Upper lobe of left lung (tissue), 4 donors: ENCODE measurements around the gene DNAJC22.

Experiments used
- EP300 ChIP-seq, 4 donors: sonication (generic); formaldehyde crosslinking; IDR thresholded peaks; one replicate each; pipeline ENCODE4 v1.5.1; 2017; ENCODE audit warnings: antibody characterized with exemption in 4 of 4, control low read depth in 2 of 4
- POLR2A ChIP-seq, 4 donors: fragments of 450-650 bp; IDR thresholded peaks; one replicate each; pipeline ENCODE4 v1.5.1; 2016 to 2017; ENCODE audit warnings: antibody characterized with exemption in 4 of 4, mild to moderate bottlenecking in 2 of 4
- TF ChIP-seq, protein P1 (sequence below), 6 experiments: fragments of 450-650 bp in 4 of 6; fragments of 200-600 bp in 2 of 6; sonication (generic) in 2 of 6; IDR thresholded peaks; one replicate each; pipeline ENCODE4 v1.5.1; 2016 to 2019; ENCODE audit warnings: antibody characterized with exemption in 6 of 6

DNA sequence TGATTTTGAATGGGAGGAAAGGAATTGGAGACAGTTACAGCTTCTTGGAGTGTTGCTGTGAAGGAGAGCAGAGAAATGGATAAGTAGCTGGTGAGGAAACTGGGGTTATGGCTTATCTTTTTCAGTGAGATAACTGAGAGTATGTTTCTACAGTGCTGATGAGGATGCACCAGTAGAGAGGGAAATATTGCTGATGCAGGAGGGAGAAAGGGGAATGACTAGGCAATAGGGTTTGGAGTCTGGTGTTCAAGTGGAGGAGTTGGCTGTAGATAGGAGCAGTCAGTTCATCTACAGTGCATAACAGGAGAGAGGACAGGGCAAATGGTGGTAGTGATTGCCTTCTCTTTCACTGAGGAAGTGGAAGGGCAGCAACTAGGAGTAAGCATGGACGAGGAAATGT is 53.6 kb downstream of the DNAJC22 start:
- TF ChIP-seq POLR2A (IDR thresholded peaks at IDR 0.05) (no peak), EP300 (IDR thresholded peaks at IDR 0.05) (no peak)
- TF ChIP-seq, protein P1, sequence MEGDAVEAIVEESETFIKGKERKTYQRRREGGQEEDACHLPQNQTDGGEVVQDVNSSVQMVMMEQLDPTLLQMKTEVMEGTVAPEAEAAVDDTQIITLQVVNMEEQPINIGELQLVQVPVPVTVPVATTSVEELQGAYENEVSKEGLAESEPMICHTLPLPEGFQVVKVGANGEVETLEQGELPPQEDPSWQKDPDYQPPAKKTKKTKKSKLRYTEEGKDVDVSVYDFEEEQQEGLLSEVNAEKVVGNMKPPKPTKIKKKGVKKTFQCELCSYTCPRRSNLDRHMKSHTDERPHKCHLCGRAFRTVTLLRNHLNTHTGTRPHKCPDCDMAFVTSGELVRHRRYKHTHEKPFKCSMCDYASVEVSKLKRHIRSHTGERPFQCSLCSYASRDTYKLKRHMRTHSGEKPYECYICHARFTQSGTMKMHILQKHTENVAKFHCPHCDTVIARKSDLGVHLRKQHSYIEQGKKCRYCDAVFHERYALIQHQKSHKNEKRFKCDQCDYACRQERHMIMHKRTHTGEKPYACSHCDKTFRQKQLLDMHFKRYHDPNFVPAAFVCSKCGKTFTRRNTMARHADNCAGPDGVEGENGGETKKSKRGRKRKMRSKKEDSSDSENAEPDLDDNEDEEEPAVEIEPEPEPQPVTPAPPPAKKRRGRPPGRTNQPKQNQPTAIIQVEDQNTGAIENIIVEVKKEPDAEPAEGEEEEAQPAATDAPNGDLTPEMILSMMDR (IDR thresholded peaks at IDR 0.05): no peak
